Caco-2 (cell line): ENCODE results near the gene ZNF518A. TPM values are rescaled to one million over a fixed set of nuclear protein-coding genes. Genes with fewer than 3 reads are reported as not detected.

Experiments
- BruUV-seq: library from RNA; stranded (reverse); fragments of 400-500 nt; replicated peaks from 2 replicates; lab custom pipeline; 2021; lab: Mats Ljungman, UMichigan
- CTCF ChIA-PET: fragments of 300-600 bp; sonication (Branson Sonifier 250); formaldehyde crosslinking; loops from one replicate; lab custom pipeline; 2022; ENCODE audit warnings: antibody characterized with exemption; lab: Charles Lee
- POLR2A ChIA-PET: fragments of 300-600 bp; sonication (Branson Sonifier 250); formaldehyde crosslinking; loops from one replicate; lab custom pipeline; 2022; ENCODE audit warnings: antibody characterized with exemption; lab: Charles Lee
- DNase-seq, 2 experiments: peaks; one replicate each; pipeline versions ENCODE4 v3.0.0 to v3.0.0-alpha.2; 2020 to 2022
- H3K27me3 ChIP-seq: replicated peaks from 2 replicates; pipeline ENCODE4 v1.6.0; 2011; ENCODE audit warnings: low read length; ENCODE audit not compliant: control insufficient read depth, insufficient read depth
- H3K36me3 ChIP-seq: 2 replicates; pipeline ENCODE4 v1.5.1; 2011; ENCODE audit warnings: low read length; ENCODE audit not compliant: control insufficient read depth, insufficient read depth
- H3K4me1 ChIP-seq: fragments of 250-450 bp; sonication (Bioruptor Pico); 2 replicates; pipeline ENCODE4 v1.5.1; 2020; ENCODE audit warnings: mild to moderate bottlenecking
- H3K4me3 ChIP-seq: 2 replicates; pipeline ENCODE4 v1.5.1; 2011; ENCODE audit warnings: low read depth, mild to moderate bottlenecking, control low read depth, low read length
- H3K9me3 ChIP-seq: fragments of 250-450 bp; sonication (Bioruptor Pico); 2 replicates; pipeline ENCODE4 v1.5.1; 2020; ENCODE audit warnings: mild to moderate bottlenecking, moderate library complexity
- H3K27ac Mint-ChIP-seq: one replicate; pipeline ENCODE4 v1.8.0; 2022; ENCODE audit warnings: mixed read lengths; ENCODE audit not compliant: unreplicated experiment
- H3K27me3 Mint-ChIP-seq: one replicate; pipeline ENCODE4 v1.8.0; 2022; ENCODE audit warnings: mixed read lengths; ENCODE audit not compliant: insufficient read depth, unreplicated experiment
- H3K36me3 Mint-ChIP-seq: one replicate; pipeline ENCODE4 v1.8.0; 2022; ENCODE audit warnings: mild to moderate bottlenecking, mixed read lengths; ENCODE audit not compliant: insufficient read depth, unreplicated experiment
- H3K4me1 Mint-ChIP-seq: one replicate; pipeline ENCODE4 v1.8.0; 2022; ENCODE audit warnings: low read depth, mixed read lengths; ENCODE audit not compliant: unreplicated experiment
- H3K4me3 Mint-ChIP-seq: one replicate; pipeline ENCODE4 v1.8.0; 2022; ENCODE audit warnings: mild to moderate bottlenecking, moderate library complexity, mixed read lengths; ENCODE audit not compliant: unreplicated experiment
- H3K9me3 Mint-ChIP-seq: one replicate; pipeline ENCODE4 v1.8.0; 2022; ENCODE audit warnings: mixed read lengths; ENCODE audit not compliant: unreplicated experiment
- intact Hi-C: fragments of 100-400 bp; cut with micrococcal nuclease; formaldehyde crosslinking; loops from one replicate; pipeline ENCODE4 v1.10.0; 2022; ENCODE audit not compliant: unreplicated experiment
- total RNA-seq: library from RNA; stranded (reverse); gene quantifications from 2 replicates; pipeline ENCODE4 v1.2.3, GENCODE V29; 2022
- TF ChIP-seq, protein P1 (sequence below), 2 experiments: fragments of 200-600 bp in 1 of 2; IDR thresholded peaks; 1 replicate in 1 of 2; 2 replicates in 1 of 2; pipeline versions ENCODE4 v1.5.1 to v1.8.0; 2011 to 2022; ENCODE audit warnings: antibody characterized with exemption in 1 of 2, control low read depth in 1 of 2, inconsistent platforms in 1 of 2, low read depth in 1 of 2, low read length in 1 of 2, mild to moderate bottlenecking in 1 of 2, moderate library complexity in 1 of 2; ENCODE audit not compliant: insufficient read depth in 1 of 2, severe bottlenecking in 1 of 2, unreplicated experiment in 1 of 2

Gene ZNF518A
- total RNA-seq, 1 experiment from 2014 or later: 47.2 TPM

DNA sequence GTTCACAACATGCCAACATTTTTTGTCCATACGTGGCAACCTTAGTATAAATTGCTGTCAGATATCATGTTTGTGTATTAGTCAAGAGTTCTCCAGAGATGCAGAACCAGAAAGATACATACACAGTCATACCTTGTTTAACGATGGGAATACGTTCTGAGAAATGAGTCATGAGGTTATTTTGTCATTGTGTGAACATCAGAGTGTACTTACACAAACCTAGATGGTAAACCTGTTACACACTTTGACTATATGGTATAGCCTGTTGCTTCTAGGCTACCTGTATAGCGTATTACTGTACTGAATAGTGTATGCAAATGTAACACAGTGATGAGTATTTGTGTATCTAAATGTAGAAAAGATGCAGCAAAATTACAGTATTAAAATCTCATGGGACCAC lies 22.3 kb downstream of the ZNF518A start:
- Mint-ChIP-seq H3K27ac (no peak overlapping the region), H3K4me1 (no peaks in the 10 kb centered on the region)
- POLR2A ChIA-PET: no interaction called here

DNA sequence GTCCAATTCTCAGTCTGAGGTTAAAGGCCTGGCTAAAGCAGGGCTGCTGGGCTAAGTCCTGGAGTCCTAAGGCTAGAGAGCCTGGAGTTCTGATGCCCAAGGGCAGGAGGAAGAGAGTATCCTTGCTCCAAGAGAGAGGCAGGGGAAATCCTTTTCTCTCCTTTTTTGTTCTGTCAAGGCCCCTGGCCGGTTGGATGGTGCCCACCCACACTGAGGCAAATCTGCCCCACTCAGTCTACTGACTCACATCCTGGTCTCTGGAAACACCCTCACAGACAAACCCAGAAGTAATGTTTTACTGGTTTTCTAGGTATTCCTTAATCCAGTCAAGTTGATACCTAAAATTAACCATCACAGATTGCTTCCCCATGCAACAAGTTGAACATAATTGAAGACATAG lies 23.0 kb downstream of the ZNF518A start:
- TF ChIP-seq, protein P1, sequence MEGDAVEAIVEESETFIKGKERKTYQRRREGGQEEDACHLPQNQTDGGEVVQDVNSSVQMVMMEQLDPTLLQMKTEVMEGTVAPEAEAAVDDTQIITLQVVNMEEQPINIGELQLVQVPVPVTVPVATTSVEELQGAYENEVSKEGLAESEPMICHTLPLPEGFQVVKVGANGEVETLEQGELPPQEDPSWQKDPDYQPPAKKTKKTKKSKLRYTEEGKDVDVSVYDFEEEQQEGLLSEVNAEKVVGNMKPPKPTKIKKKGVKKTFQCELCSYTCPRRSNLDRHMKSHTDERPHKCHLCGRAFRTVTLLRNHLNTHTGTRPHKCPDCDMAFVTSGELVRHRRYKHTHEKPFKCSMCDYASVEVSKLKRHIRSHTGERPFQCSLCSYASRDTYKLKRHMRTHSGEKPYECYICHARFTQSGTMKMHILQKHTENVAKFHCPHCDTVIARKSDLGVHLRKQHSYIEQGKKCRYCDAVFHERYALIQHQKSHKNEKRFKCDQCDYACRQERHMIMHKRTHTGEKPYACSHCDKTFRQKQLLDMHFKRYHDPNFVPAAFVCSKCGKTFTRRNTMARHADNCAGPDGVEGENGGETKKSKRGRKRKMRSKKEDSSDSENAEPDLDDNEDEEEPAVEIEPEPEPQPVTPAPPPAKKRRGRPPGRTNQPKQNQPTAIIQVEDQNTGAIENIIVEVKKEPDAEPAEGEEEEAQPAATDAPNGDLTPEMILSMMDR (IDR thresholded peaks at IDR 0.05; ENCODE audit: insufficient read depth in 1 of 2, low read depth in 1 of 2, low read length in 1 of 2, severe bottlenecking in 1 of 2, unreplicated experiment in 1 of 2): no peak
- no TSS peak for BruUV-seq
- H3K4me1 Mint-ChIP-seq: no peaks in the 10 kb centered on the region
- H3K27me3 Mint-ChIP-seq: no peaks in the 10 kb centered on the region
- Histone ChIP-seq H3K4me3 (no peak overlapping the region), H3K27me3 (no peaks in the 10 kb centered on the region), H3K36me3 (no peaks in the 10 kb centered on the region), H3K9me3 (no peaks in the 10 kb centered on the region), H3K4me1 (no peaks in the 10 kb centered on the region)
- POLR2A ChIA-PET: no interaction called here
- no peak for DNase-seq
- CTCF ChIA-PET: no interaction called here
- H3K9me3 Mint-ChIP-seq: no peaks in the 10 kb centered on the region
- H3K36me3 Mint-ChIP-seq: peaks cover 62% of the 10 kb centered on the region
- intact Hi-C loops: no loop called here
- no peak overlapping the region for H3K27ac Mint-ChIP-seq
- no peak overlapping the region for H3K4me3 Mint-ChIP-seq

More for the DNA sequence above, 22.3 kb downstream of the ZNF518A start:
- no TSS peak for BruUV-seq
- no peaks in the 10 kb centered on the region for H3K36me3 ChIP-seq
- intact Hi-C loops: no loop called here
- no peak for DNase-seq
- no peaks in the 10 kb centered on the region for H3K9me3 ChIP-seq
- H3K4me3 ChIP-seq: no peak overlapping the region
- CTCF ChIA-PET: no interaction called here
- no peaks in the 10 kb centered on the region for H3K9me3 Mint-ChIP-seq
- no peaks in the 10 kb centered on the region for H3K27me3 Mint-ChIP-seq
- H3K4me3 Mint-ChIP-seq: no peak overlapping the region
- H3K27me3 ChIP-seq: no peaks in the 10 kb centered on the region
- H3K36me3 Mint-ChIP-seq: peaks cover 55% of the 10 kb centered on the region
- no peaks in the 10 kb centered on the region for H3K4me1 ChIP-seq
- TF ChIP-seq, protein P1 (IDR thresholded peaks at IDR 0.05; ENCODE audit: insufficient read depth in 1 of 2, low read depth in 1 of 2, low read length in 1 of 2, severe bottlenecking in 1 of 2, unreplicated experiment in 1 of 2): no peak

DNA sequence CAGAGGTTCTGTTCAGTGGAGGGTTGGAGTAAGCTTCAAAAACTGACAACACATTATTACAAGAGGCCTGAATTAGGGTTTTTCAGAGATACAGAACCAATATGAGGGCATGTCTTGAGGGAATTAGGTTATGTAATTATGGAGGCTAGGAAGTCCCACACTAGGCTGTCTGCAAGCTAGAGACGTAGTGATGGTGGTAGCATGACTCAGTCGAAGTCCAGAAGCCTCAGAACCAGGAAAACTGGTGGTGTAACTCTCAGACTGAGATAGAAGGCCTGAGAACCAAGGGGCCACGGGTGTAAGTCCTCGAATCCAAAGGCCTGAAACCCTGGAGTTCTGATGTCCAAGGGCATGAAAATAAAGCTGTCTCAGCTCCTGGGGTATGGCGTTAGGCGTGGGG lies 35.6 kb downstream of the ZNF518A start:
- Histone ChIP-seq H3K4me3 (no peak overlapping the region), H3K36me3 (no peaks in the 10 kb centered on the region), H3K27me3 (no peaks in the 10 kb centered on the region), H3K4me1 (peaks cover 7% of the 10 kb centered on the region; the same call in 1 of the 2 replicates), H3K9me3 (no peaks in the 10 kb centered on the region)
- TF ChIP-seq, protein P1 (IDR thresholded peaks at IDR 0.05; ENCODE audit: insufficient read depth in 1 of 2, low read depth in 1 of 2, low read length in 1 of 2, severe bottlenecking in 1 of 2, unreplicated experiment in 1 of 2): no peak
- H3K9me3 Mint-ChIP-seq: no peaks in the 10 kb centered on the region
- peaks cover 7% of the 10 kb centered on the region for H3K4me1 Mint-ChIP-seq
- ChIA-PET POLR2A (no interaction called here), CTCF (interaction anchor here (0.5 to 0.7 kb wide), 3 partner anchors 29 to 323 kb away, joined by 3 read pairs; no protein-coding TSS in a partner anchor)
- peaks cover 23% of the 10 kb centered on the region for H3K36me3 Mint-ChIP-seq
- no peak overlapping the region for H3K27ac Mint-ChIP-seq
- intact Hi-C loops: no loop called here
- no peak overlapping the region for H3K4me3 Mint-ChIP-seq
- no peak for DNase-seq
- BruUV-seq: no TSS peak
- H3K27me3 Mint-ChIP-seq: no peaks in the 10 kb centered on the region
